GM19452 (cell line): Measurements from ENCODE around the gene G6PD.
"Not testable (repeated sequence)": the region's sequence is repeated elsewhere in the genome, so short reads cannot be mapped to it uniquely, and the experiment has no call there.

ENCODE experiments used
- ATAC-seq: cut with Tn5 transposase; IDR thresholded peaks from one replicate; pipeline ENCODE4 v1.9.1; 2021; ENCODE audit not compliant: unreplicated experiment

Gene G6PD

GRCh38 chrX:154546354-154547244, at the start of gene G6PD:
TSS of gene G6PD (minus strand) at chrX:154546846. CDS start at chrX:154546155, 691 bp downstream.
- peak; percentile 53 for ATAC-seq

- no peak for ATAC-seq
These were observed 49.1 kb upstream of the G6PD start for GRCh38 chrX:154595559-154596249.

GRCh38 chrX:154594491-154594890, 47.8 kb upstream of the G6PD start:
- no peak for ATAC-seq

- ATAC-seq, result no peak
These were observed 46.6 kb upstream of the G6PD start for GRCh38 chrX:154593201-154593600.

GRCh38 chrX:154592505-154592904, 45.9 kb upstream of the G6PD start:
- no peak for ATAC-seq

- not testable (repeated sequence) for ATAC-seq
These were observed 43.8 kb upstream of the G6PD start for GRCh38 chrX:154590415-154590814.

- ATAC-seq, result not testable (repeated sequence)
These were observed 38.0 kb upstream of the G6PD start, which contains the start of gene CTAG1A for GRCh38 chrX:154584585-154585183. TSS of gene CTAG1A (plus strand) at chrX:154585133. CDS start at chrX:154585207, 74 bp downstream.

- ATAC-seq, result not testable (repeated sequence)
These were observed 36.3 kb upstream of the G6PD start for GRCh38 chrX:154582994-154583393.

- ATAC-seq, result not testable (repeated sequence)
These were observed 28.4 kb upstream of the G6PD start for GRCh38 chrX:154575076-154575475.

GRCh38 chrX:154573061-154573460, 26.4 kb upstream of the G6PD start:
- not testable (repeated sequence) for ATAC-seq

- not testable (repeated sequence) for ATAC-seq
These were observed 23.7 kb upstream of the G6PD start for GRCh38 chrX:154570361-154570760.

GRCh38 chrX:154562295-154562694, 15.6 kb upstream of the G6PD start:
- not testable (repeated sequence) for ATAC-seq

- not testable (repeated sequence) for ATAC-seq
These were observed 13.7 kb upstream of the G6PD start for GRCh38 chrX:154560326-154560725.

GRCh38 chrX:154558896-154559295, 12.2 kb upstream of the G6PD start:
- not testable (repeated sequence) for ATAC-seq

GRCh38 chrX:154558060-154558690, 11.5 kb upstream of the G6PD start:
- not testable (repeated sequence) for ATAC-seq

GRCh38 chrX:154552112-154552806, 5.6 kb upstream of the G6PD start:
- ATAC-seq, result not testable (repeated sequence)

- ATAC-seq, result no peak
These were observed 3.1 kb upstream of the G6PD start for GRCh38 chrX:154549766-154550165.

GRCh38 chrX:154548028-154548316, 1.3 kb upstream of the G6PD start:
- ATAC-seq, result no peak

- ATAC-seq, result peak; percentile 78
These were observed 790 bp upstream of the G6PD start, which contains the start of gene IKBKG for GRCh38 chrX:154547245-154548027. TSS of gene IKBKG (plus strand) at chrX:154547620. CDS start at chrX:154552003, 4,383 bp downstream.
